ENCODE results near the gene RABGGTA.

Gene RABGGTA

GRCh38 chr14:24261969-24262327 is 9.4 kb downstream of the RABGGTA start:
- no peak overlapping the region for H3K4me3 ChIP-seq (ENCODE audit: low read depth, low read length)
- TF ChIP-seq CTCF (IDR thresholded peaks at IDR 0.05; ENCODE audit: low read depth, low read length), result no peak

GRCh38 chr14:24261256-24261968 is 10.0 kb downstream of the RABGGTA start:
- H3K4me3 ChIP-seq (ENCODE audit: low read depth, low read length), result no peak overlapping the region
- TF ChIP-seq CTCF (IDR thresholded peaks at IDR 0.05; ENCODE audit: low read depth, low read length), result no peak

GRCh38 chr14:24260780-24261157 is 10.6 kb downstream of the RABGGTA start:
- no peak for TF ChIP-seq CTCF (IDR thresholded peaks at IDR 0.05; ENCODE audit: low read depth, low read length)
- H3K4me3 ChIP-seq (ENCODE audit: low read depth, low read length), result no peak overlapping the region

DNA sequence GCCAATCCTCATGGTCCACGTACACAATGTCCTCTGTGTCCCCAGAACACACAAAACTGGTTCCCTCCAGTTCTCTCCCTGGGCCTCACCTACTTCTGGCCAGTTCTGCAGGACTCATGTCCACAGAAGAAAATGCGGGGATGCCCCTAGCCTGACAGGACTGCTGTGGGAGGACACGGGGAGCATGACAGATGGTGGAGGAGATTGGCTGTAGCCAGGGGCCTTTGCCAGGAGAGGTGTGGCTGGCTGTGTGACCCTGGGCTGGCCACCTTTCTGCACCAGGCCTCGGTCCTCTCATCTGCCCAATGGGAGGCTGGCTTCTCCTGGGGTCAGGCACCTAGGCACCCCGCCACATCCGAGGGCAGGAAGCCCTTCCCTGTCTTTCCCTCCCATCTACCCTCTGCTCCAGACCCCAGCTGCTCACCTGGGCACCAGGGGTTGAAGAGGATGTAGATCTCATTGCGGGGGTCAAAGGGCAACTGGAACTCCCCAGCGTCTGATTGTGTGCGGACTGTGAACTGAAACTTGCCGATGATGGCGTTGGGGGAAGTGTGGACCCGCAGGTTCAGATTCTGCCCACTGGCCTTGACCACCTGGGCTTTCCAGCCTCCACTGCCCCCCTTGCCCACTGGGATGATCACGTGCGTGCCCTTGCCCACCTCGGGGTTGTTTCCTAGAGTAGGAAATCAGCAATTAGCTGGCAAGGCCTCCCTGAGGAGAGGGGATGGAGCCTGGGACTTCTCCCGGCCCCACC is 11.2 kb downstream of the RABGGTA start:
- TF ChIP-seq CTCF (IDR thresholded peaks at IDR 0.05; ENCODE audit: low read depth, low read length), result no peak
- H3K4me3 ChIP-seq (ENCODE audit: low read depth, low read length), result no peak overlapping the region

DNA sequence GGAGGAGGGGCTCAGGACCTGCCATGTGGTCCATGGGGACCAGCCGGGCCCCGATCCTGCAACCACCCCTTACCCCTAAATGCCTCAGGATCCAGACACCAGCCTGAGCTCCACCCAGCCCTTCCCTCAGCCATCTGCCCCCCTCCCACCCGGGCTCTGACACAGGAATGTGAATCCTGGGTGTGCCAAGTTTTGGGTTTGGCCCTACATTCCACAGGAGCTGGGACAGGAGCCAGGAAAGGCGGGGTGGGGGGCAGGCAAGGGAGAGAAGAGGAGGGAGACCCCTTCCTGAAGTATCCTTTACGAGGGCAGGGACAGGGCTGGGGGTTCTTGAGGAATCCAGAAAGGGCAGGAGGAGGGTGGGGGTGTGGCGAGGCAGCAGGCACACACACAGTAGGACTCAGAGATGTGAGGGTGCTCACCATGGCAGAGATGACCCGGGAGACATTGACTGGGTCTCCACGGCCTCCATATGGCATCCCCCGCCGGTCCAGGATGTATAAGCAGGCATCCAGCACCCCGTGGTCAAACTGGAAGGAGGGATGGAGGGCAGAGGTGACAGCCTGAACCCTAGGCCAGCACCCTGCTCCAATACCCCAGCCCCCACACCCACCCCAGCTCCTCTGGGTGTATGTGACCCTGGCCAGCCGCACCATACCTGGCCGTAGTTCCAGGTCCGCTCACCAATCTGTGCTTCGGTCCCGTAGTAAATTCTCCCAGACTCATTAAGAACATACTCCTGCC is 11.9 kb downstream of the RABGGTA start:
- no peak for TF ChIP-seq CTCF (IDR thresholded peaks at IDR 0.05; ENCODE audit: low read depth, low read length)
- H3K4me3 ChIP-seq (ENCODE audit: low read depth, low read length), result no peak overlapping the region

GRCh38 chr14:24258548-24259265 is 12.7 kb downstream of the RABGGTA start:
- TF ChIP-seq CTCF (IDR thresholded peaks at IDR 0.05; ENCODE audit: low read depth, low read length), result no peak
- no peak overlapping the region for H3K4me3 ChIP-seq (ENCODE audit: low read depth, low read length)

Data from WI38 (cell line).